Stimulated activated CD4-positive, alpha-beta T cell treated with anti-CD3 and anti-CD28 coated beads, Interleukin-4, amount 100 ng/mL, for 4 hours (primary cell): ENCODE results near the gene LMOD2.

ENCODE experiments used
- DNase-seq, 2 experiments: peaks; one replicate each; pipeline ENCODE4 v3.0.0-alpha.2; 2020

Gene LMOD2

GRCh38 chr7:123641901-123642300 lies 13.8 kb upstream of the LMOD2 start:
- DNase-seq, result no peak

GRCh38 chr7:123643495-123644441 lies 11.9 kb upstream of the LMOD2 start:
- DNase-seq, result no peak

GRCh38 chr7:123645516-123645915 lies 10.2 kb upstream of the LMOD2 start:
- DNase-seq, result no peak

DNA sequence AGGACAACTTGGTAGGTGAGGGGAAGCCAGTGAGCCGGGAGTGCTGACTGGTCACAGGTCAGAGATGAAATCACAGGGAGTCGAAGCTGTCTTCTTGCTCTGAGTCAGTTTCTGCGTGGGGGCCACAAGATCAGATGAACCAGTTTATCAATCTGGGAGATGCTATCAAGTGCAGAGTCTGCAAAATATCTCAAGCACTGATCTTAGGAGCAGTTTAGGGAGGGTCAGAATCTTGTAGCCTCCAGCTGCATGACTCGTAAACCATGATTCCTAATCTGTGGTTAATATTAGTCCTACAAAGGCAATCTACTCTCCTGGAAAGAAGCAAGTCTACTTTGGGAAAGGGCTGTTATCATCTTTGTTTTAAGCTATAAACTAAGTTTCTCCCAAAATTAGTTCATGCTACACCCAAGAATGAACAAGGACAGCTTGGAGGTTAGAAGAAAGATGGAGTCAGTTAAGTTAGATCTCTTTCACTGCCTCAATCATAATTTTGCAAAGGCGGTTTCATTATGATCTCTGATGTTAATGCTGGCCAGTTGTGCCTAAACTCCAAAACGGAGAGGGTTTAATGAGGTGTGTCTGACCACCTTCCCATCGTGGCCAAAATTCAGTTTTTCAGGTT lies 8.4 kb upstream of the LMOD2 start:
- no peak for DNase-seq

DNA sequence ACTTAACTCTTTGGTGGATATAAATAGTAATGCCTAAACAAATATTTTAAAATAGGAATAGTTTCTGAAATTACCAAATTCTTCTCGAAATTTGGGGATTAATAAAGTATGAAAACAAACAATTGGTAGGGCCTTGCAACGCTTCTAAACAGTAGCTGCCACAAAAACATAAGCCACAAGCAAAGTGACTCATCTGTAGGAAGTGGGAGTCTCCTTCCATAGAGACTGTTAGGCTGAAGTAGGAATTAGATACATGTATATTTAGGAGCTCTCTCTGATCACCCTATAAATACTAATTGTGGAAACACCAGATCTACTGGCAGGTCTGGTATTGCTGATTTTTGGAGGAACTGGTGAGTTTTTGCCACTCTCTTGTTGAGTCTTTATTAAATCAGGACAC lies 5.7 kb upstream of the LMOD2 start:
- no peak for DNase-seq

- no peak for DNase-seq
These were observed 5.1 kb upstream of the LMOD2 start for GRCh38 chr7:123650595-123650994.

DNA sequence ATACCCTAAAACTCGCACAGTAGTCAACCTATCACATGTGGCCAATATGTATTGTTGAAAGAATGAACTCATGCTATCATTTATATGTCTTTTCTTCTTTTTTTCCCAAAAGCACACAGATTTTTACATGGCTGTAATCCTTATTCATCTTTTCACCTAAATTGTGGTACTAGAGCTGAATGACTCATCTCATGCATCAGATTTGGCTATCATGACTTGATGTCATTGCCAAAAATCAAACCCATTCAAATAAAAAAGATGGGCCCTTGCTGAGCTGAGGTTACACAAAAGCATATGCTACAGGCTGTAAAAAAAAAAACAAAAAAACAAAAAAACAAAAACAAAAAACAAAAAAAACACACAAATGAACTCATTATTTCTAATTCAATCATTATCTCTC lies 3.3 kb upstream of the LMOD2 start:
- no peak for DNase-seq

DNA sequence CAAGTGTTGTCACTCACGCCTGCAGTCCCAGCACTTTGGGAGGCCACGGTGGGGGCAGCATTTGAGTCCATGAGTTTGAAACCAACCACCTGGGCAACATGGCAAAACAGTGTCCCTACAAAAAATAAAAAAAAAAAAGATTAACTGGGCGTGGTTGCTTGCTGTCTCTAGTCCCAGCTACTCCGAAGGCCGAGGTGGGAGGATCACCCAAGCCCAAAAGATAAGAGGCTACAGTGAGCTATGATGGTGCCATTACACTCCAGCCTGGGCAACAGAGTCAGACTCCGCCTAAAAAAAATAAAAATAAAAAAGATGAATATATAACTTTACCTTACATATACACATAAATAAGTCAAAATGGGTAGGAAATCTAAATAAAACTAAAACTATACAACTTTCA lies 2.5 kb upstream of the LMOD2 start:
- DNase-seq, result no peak

DNA sequence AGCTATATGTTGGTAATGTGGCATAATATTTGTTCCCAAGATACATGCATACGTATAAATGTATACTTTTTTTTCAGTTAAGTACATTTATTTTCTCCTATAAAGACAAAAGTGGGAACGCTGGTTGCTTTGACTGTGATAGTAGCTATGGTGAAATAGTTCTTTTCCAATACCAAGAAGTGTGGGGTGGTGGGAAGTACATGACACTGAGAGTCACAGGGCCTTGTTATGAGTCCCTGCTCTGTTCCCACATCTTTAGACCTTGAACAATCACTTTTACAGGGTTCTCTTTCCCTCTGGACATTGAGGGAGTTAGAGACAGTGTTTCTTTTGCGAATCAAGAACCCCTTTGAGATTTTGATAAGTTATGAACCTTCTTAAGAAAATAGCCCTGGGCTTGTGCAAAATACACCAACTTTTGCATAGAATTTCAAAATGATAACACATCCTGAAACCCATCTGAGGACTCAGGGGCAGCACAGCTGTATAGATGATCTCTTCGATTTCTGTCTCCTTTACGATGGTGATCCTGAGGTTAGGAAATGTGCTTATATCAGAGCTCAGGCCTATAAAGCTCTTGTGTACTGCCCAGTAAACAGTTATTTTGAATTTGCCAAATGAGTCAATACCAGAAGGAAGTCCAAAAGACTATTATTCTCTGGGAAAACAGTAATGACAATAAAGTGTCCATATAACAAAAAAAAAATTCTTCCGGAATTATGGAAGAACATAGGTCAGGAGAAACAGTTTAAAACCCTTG lies 1.1 kb downstream of the LMOD2 start:
- DNase-seq, result no peak

GRCh38 chr7:123657304-123657685 lies 1.6 kb downstream of the LMOD2 start:
- DNase-seq, result no peak

DNA sequence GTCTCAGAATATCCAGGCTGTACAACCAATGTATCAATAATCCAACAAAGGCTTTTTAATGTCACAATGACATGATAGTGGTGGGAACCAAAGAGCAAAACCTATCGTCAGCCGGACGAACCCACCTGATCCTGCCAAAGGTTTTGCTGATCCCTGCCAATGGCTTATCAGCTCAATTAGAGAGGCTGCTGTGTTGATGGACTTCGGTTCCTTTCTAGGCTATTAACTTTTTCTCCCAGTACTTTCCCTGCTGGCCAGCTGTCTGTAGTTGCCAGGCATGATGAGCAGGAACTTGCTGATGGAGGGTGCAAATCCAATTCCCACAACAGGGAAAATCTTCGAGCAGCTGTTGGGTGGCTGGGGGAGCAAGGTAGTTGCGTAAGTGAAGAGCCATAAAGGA lies 2.4 kb downstream of the LMOD2 start:
- no peak for DNase-seq

DNA sequence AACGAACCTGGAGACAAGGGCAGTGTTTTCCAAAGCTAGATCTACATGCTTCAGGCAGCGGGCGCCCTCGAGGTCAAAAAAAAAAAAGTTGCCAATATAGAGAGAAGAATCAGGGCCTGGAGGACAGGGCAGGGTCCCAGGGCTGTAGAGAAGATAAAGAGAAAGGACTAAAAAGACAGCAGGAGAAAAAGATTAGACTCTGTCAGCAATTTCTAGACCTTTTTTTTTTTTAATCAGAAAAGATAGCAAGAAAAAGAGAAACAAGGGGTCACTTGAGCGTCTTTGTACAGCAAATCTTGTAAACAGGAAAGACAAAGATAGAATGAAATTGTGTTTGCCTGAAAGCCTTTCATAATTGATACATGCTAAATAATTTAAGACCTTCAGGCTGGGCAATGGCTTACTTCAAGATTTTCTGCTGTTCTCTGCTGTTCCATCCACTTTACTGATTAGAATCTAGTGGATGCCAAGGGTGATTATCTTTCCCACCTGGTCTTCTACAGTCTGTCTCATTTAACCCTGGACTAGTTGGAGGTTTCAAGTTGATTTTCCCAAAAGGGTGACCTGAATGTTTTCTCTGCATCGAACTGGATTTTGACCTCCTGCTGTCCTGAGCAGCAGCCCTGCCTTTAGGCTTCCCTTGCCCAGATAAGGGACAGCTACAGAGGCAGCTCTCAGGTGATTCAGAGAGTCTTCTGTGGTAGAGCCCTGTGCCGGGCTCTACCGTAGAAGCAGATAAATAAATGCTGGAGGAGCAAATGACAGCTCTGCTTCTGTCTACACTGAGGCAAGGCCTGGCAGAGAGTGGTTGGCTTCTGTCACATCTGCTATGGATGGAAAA lies 5.1 kb downstream of the LMOD2 start:
- DNase-seq, result no peak

GRCh38 chr7:123661765-123662164 lies 6.1 kb downstream of the LMOD2 start:
- no peak for DNase-seq

- DNase-seq, result no peak
These were observed 6.6 kb downstream of the LMOD2 start for GRCh38 chr7:123662293-123662692.

DNA sequence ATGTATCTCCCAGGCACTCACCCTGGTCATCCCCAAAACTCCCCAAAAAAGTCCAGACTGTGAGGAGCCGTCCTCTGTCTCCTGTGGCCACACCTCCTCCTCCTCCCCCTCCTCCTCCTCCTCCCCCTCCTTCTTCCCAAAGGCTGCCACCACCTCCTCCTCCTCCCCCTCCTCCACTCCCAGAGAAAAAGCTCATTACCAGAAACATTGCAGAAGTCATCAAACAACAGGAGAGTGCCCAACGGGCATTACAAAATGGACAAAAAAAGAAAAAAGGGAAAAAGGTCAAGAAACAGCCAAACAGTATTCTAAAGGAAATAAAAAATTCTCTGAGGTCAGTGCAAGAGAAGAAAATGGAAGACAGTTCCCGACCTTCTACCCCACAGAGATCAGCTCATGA lies 7.1 kb downstream of the LMOD2 start:
- no peak for DNase-seq

DNA sequence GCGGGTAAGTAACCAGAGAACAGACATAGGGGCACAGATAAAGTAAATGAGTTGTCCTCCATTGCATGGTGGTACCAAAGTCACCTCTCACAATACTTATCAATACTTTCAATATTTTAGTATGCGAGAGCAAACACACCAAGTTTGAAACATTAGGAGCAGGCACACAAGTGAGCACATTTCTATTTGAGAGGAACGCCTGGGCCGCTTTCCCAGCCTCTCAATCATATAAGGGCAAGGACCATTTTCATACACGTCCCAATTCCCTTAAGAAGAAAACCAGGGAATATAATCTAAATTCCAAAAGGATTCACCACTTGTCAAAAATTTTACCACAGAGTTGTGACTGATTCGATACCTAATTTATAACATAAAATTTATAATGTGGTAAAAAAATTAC lies 7.5 kb downstream of the LMOD2 start:
- DNase-seq, result no peak

GRCh38 chr7:123665157-123665556 lies 9.5 kb downstream of the LMOD2 start:
- DNase-seq, result no peak

DNA sequence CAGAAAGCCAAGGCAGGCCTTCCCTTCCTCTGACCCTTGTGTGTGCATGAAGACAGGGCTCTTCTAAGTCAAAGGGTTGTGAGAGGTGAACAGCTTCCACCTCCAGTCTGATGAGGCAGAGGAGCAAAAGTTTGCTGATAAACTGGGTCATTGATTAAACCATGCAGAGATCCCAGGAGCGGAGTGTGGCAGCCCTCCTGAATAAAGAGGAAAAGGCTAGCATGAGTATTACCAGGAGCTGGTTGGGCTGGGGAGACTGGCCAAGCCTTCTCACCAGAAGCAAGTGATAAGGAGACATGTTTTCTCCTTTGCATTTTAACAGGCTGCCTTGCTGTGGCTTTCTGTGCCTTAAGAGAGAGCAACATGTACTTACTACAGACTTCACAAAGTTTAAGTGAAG lies 10.2 kb downstream of the LMOD2 start:
- no peak for DNase-seq

DNA sequence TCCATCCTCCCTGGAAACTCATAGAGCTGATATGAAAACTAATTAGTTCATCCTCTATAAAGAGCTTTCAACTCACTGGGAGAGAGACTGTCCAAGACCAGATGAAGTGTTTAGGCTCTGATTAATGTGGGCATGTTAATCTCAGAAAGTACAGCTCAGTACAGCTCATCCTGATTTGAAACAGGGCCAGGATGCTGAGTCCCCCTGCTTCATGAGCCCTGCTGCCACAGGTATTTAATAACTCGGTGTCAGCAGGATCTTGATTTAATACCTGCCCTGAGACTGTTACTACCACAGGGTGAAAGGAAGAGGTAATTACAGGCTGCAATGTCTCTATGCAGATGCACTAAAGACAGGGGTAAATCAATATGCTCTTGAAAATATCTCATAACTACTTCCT lies 10.8 kb downstream of the LMOD2 start:
- no peak for DNase-seq

- no peak for DNase-seq
These were observed 13.8 kb downstream of the LMOD2 start for GRCh38 chr7:123669485-123669884.

- DNase-seq, result no peak
These were observed 17.6 kb downstream of the LMOD2 start for GRCh38 chr7:123673137-123673732.

- no peak for DNase-seq
These were observed 18.2 kb downstream of the LMOD2 start for GRCh38 chr7:123673752-123674398.
